ENCODE measurements around the gene IGSF9B.

IGSF9B gene

DNA sequence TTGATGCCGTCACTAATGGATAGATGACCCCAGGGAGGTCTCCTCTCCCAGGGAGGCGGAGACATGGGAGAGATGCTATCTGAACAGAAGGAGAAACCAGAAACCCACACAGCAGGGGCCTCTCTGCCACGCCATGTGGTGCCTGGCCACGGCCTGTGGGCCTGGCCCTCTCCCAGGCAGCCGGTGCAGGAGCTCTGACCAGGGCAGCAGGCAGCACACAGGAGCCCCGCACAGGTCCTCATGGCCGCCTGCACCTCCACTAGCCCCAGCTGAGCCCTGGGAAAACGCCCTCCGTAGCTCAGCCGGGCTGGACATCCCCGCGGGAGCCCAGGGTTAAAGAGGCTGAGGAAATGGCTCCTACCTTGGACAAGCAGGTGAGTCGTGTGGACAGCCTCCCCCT lies 19.8 kb downstream of the IGSF9B start:
- in situ Hi-C loops (cut with HindIII; ENCODE audit: low pct_unique_long_range_greater_than_20kb, low sequenced_read_pairs) = no loop called here
- no peak for TF ChIP-seq JUND (IDR thresholded peaks at IDR 0.05; ENCODE audit: low read depth)
- no peak for DNase-seq (ENCODE audit: low read depth in 1 of 2, low spot score in 1 of 2)

DNA sequence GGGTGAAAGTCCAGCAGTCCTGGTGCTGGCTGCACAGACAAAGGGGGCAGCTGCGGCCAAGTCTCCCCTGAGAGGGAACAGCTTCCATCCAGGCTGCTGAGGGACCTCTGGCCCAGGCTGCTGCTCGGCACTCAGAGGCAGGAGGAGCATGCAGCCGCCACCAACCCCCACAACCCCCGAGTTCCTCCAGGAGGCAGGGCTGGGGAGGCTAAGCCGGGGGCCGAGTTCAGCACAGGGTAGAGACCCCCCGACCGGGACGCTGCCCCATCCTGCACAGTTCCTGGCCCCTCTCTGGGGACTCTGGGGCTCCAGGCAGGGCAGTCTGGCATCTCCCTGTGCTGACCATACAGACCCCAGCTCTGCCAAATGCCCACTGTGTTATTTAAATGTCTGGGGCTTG lies 20.2 kb downstream of the IGSF9B start:
- in situ Hi-C loops (cut with HindIII; ENCODE audit: low pct_unique_long_range_greater_than_20kb, low sequenced_read_pairs) = no loop called here
- no peak for DNase-seq (ENCODE audit: low read depth in 1 of 2, low spot score in 1 of 2)
- TF ChIP-seq JUND (IDR thresholded peaks at IDR 0.05; ENCODE audit: low read depth) = no peak

DNA sequence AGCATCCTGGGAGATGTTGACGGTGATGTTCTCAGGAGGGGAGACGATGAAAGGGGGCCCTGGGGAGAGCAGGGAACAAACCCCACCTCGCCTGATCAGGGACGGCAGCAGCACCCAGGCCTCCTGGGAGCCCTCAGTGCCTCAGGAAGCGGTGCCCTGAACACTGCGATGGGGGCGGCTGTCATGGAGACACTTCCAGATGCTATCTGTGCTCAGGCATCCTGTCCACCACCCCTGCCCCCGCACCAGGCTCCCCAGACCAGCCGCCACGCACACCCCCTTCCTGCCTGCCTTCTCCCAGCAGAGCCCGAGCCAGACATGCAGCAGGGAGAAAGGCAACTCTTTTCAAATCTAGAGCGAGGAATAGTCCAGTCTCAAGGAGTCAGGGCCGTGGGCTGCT lies 20.6 kb downstream of the IGSF9B start:
- no peak for TF ChIP-seq JUND (IDR thresholded peaks at IDR 0.05; ENCODE audit: low read depth)
- in situ Hi-C loops (cut with HindIII; ENCODE audit: low pct_unique_long_range_greater_than_20kb, low sequenced_read_pairs) = no loop called here
- DNase-seq (ENCODE audit: low read depth in 1 of 2, low spot score in 1 of 2) = no peak

DNA sequence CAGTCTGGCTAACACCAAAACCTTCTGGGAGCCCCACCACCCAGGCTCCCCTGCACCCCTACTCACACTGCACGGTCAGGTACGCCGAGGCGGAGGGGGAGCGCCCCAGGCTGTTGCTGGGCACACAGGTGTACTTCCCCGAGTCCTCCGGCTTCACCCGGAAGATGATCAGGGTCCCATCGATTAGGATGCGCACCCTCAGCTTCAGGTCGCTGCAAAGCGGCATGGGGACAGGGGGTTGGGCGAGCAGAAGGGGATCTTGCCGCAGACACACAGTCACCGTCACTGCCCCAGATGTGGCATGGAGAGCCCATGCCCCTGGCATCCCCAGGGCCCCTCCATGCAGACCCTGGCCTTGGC lies 21.2 kb downstream of the IGSF9B start:
- no peak for TF ChIP-seq JUND (IDR thresholded peaks at IDR 0.05; ENCODE audit: low read depth)
- no peak for DNase-seq (ENCODE audit: low read depth in 1 of 2, low spot score in 1 of 2)
- in situ Hi-C loops (cut with HindIII; ENCODE audit: low pct_unique_long_range_greater_than_20kb, low sequenced_read_pairs) = no loop called here

DNA sequence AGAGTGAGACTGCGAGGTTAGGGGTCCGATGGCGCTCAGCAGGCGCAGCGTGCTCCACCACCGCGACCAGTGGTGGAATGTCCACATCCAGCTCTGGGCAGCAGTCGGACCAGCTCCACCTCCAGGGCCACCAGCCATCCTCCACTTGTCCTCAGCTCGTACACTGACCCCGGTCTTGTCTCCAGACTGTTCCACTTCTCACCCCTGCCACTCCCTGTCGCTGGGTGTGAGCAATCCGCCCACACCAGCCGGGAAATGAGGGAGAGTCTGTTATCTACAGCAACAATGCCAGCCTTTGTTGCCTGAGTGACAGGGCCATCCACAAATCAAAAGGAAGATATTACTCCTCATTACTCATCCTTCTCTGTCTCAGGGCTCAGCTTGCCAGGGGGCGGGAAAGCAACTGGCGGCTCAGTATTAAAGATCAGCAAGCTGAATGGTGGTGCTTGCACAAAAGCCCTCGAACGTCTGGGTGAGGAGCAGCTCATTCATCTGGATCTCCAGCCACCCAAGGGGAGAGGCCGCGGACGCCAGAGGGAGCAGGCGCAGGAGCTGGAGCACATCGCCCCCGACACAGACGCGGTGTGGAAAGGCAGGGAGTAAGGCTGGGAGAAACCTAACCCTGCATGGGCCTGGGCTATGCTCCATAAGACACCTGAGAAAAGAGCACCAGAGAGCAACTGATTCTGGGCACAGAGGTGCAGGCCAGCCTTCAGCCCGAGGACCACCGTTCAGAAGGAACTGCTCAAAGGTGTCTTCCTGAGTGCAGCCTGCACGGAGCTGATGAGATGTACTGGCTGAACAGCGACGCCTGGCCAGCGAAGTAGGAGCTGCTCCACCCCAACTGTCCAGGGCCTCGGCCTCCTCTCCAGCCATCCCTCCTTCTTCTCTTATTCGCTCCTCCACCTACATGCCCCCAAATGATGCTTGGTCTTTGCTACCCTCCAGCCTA lies 21.9 kb downstream of the IGSF9B start:
- peak in 1 of 2 experiments; percentile 64 for DNase-seq (ENCODE audit: low read depth in 1 of 2, low spot score in 1 of 2)
- in situ Hi-C loops (cut with HindIII; ENCODE audit: low pct_unique_long_range_greater_than_20kb, low sequenced_read_pairs) = no loop called here
- no peak for TF ChIP-seq JUND (IDR thresholded peaks at IDR 0.05; ENCODE audit: low read depth)

DNA sequence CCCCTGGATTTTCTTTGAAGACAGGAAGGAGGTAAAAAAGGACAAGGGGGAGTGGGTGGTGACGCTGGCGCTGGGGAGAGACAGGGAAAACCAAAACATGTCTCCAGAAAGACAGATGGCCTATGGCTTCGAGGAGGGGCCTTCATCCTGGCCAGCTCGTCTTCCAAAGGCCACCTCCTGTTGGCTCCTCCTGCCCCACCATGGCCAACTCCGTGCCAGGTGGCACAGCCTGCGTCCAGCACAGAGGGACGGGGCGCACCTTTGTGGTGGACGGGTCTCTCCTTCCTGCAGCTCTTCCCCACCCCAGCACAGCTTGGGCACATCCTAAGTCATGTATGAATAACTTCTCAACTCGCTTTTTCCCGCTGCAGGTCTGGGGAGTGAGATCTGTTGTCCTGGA lies 22.7 kb downstream of the IGSF9B start:
- TF ChIP-seq JUND (IDR thresholded peaks at IDR 0.05; ENCODE audit: low read depth) = no peak
- in situ Hi-C loops (cut with HindIII; ENCODE audit: low pct_unique_long_range_greater_than_20kb, low sequenced_read_pairs) = no loop called here
- DNase-seq (ENCODE audit: low read depth in 1 of 2, low spot score in 1 of 2) = no peak

DNA sequence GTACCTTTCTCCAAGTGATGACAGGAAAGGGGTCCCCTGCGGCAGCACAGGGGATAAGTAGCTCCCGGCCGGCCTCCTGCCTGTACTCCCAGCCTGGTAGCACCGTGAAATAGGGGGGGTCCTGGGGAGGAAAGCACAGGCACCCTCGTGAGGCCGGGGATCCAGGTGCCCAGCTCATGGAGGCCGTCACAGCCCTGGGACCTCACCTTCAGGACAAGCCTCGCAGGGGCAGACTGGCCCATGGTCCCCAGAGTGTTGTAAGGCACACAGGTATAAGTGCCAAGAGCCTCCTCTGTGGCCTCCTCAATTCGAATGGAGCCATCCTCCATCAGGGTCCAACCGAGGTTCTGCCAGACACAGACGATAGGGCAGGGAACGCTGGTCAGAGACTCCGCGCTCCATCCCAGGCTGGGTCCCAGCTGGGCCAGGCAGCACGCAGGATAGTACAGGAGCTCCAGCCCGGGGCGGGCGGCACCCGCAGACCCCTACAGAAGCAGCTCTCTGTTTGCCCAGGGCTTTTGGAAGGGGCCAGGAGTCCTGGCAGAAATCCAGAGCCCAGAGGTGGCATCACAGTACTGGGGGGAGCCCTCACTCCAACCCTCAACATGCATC lies 25.2 kb downstream of the IGSF9B start:
- TF ChIP-seq JUND (IDR thresholded peaks at IDR 0.05; ENCODE audit: low read depth) = no peak
- no peak for DNase-seq (ENCODE audit: low read depth in 1 of 2, low spot score in 1 of 2)
- in situ Hi-C loops (cut with HindIII; ENCODE audit: low pct_unique_long_range_greater_than_20kb, low sequenced_read_pairs) = no loop called here

DNA sequence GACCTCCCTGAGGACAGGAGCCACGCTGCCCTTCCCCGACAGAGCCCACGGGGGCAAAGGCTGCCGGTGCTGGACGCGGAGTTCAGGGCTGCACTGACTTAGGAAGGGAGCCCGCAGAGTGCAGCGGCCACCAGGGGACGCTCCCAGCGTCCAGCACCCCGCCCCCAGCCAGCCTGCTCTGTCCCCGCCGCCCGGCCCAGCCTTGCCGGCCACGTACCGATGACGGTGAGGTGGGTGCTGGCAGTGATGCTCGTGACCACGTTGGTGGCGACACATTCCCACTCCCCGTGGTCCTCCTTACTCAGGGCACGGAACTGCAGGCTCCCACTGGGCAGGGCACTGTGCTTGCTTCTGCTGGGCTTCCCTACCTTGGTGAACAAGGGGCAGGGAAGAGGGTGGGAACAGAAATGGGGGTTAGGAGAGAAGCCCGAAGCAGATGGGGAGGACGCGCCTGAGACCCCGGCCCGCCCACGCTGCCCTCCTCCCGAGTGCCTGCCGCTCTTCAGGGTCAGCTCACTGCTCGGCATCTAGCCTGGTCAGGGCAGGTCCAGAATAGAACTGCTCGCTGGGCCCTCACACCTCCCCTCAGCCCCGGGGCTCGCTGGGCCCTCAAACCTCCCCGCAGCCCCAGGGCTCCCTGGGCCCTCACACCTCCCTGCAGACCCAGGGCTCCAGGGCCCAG lies 25.9 kb downstream of the IGSF9B start:
- DNase-seq (ENCODE audit: low read depth in 1 of 2, low spot score in 1 of 2) = peak in 1 of 2 experiments; percentile 19
- no peak for TF ChIP-seq JUND (IDR thresholded peaks at IDR 0.05; ENCODE audit: low read depth)
- in situ Hi-C loops (cut with HindIII; ENCODE audit: low pct_unique_long_range_greater_than_20kb, low sequenced_read_pairs) = no loop called here

DNA sequence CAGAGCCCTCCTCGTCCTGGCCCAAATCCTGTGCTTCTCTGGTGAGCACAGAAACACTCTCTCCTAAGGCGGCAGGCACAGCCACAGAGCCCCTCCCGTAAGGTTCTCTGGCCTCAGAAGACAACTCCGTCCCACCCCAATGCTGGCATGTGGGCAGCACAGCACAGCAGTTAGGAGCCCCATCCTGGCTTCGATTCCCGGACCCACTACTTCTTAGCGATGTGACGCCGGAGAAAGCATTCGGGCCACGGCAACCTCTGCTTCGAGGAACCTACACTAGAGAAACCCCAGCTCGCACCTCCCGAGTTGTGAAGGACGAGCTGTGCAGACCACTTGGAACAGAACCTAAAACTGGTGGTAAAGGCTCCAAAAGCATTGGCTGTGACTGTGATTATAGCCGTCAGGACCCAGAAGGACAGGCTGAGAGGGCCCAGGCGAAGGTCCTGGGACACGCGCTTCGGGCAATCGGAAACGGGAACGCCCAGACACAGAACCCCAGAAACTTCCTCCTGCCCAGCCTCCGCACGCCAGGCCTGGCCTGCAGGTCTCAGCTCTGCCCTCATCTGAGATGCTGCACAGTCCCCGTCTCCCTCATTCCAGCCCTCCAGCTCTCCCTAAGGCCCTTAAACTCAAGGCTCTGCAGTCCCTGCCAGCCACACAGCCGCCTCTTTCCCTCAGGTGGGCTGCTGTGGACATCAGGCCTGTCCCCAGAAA lies 26.6 kb downstream of the IGSF9B start:
- DNase-seq (ENCODE audit: low read depth in 1 of 2, low spot score in 1 of 2) = no peak
- in situ Hi-C loops (cut with HindIII; ENCODE audit: low pct_unique_long_range_greater_than_20kb, low sequenced_read_pairs) = no loop called here
- TF ChIP-seq JUND (IDR thresholded peaks at IDR 0.05; ENCODE audit: low read depth) = no peak

DNA sequence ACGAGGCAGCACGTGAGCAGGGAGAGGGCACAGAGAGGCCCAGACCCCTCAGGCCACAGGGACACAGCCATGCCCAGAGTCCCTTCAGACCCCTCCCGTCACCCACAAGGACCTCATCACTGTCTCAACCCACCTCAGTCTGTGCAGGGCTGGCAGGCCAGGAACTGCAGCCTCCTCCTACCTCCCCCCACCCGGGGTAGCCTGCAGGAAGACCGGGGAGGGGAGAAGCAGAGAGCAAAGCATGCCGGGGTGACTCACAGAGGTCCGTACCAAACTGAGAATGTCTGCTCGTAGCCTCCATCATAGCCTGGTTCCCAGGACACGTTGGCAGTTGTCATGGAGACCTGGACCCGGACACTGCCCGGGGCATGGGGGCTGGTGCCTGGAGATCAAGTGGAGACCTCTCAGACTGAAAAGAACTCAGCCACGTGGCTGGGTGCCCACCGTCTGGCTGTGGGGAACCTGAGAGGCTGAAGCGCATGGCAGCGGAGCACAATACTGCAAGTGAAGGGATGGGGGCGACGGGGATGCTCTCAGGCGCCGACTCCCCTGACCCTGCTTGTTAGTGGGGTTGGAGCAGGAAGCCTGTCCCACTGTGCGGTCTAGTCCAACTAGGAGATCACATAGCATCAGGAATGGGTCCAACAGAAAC lies 27.2 kb downstream of the IGSF9B start:
- in situ Hi-C loops (cut with HindIII; ENCODE audit: low pct_unique_long_range_greater_than_20kb, low sequenced_read_pairs) = no loop called here
- no peak for DNase-seq (ENCODE audit: low read depth in 1 of 2, low spot score in 1 of 2)
- no peak for TF ChIP-seq JUND (IDR thresholded peaks at IDR 0.05; ENCODE audit: low read depth)

DNA sequence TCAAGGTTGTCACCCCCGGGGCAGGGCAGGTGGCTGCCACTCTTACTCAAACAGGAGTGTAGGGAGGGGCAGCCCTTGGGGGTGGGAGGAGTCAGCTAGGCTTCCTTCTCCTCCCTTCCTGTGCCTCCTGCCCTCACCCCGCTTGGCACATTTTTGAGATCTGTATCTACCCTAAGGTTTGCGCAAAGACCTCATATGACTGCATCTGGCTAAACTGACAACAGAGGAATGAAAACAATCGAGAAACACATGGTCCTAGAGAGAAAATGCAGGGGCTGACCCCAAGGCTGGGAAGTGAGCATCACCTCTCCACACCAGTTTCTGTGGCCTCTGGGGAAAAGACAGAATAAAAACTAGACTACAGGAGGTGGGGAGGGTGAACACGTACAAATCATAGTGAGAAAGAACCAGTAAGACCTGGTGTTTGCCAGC lies 28.1 kb downstream of the IGSF9B start:
- TF ChIP-seq JUND (IDR thresholded peaks at IDR 0.05; ENCODE audit: low read depth) = no peak
- DNase-seq (ENCODE audit: low read depth in 1 of 2, low spot score in 1 of 2) = peak; percentile 96 to 97
- in situ Hi-C loops (cut with HindIII; ENCODE audit: low pct_unique_long_range_greater_than_20kb, low sequenced_read_pairs) = no loop called here
